GM23248 (cell line): Measurements from ENCODE around the gene OR2T8. TPM values are rescaled to one million over a fixed set of nuclear protein-coding genes. Genes with fewer than 3 reads are reported as not detected.
"Not testable (repeated sequence)": the region's sequence is repeated elsewhere in the genome, so short reads cannot be mapped to it uniquely, and the experiment has no call there.

Experiments
- DNase-seq: peaks from one replicate; pipeline ENCODE4 v3.0.0-alpha.2; 2015
- H2AFZ ChIP-seq: fragments of 200-600 bp; sonication (generic); 2 replicates; pipeline ENCODE4 v1.6.1; 2016; ENCODE audit warnings: antibody characterized with exemption
- H3F3A ChIP-seq: fragments of 200-600 bp; sonication (generic); 2 replicates; pipeline ENCODE4 v1.6.1; 2016; ENCODE audit warnings: mild to moderate bottlenecking, antibody characterized with exemption, mixed run types; ENCODE audit not compliant: insufficient read depth
- H3K27ac ChIP-seq: fragments of 200-600 bp; sonication (generic); 2 replicates; pipeline ENCODE4 v1.5.1; 2016; ENCODE audit warnings: mild to moderate bottlenecking
- H3K27me3 ChIP-seq: fragments of 200-600 bp; sonication (generic); replicated peaks from 2 replicates; pipeline ENCODE4 v1.6.1; 2016; ENCODE audit warnings: mild to moderate bottlenecking; ENCODE audit not compliant: insufficient read depth
- H3K36me3 ChIP-seq: fragments of 200-600 bp; sonication (generic); 2 replicates; pipeline ENCODE4 v1.6.1; 2016; ENCODE audit warnings: low read depth, mild to moderate bottlenecking
- H3K4me1 ChIP-seq: fragments of 200-600 bp; sonication (generic); 2 replicates; pipeline ENCODE4 v1.6.1; 2016; ENCODE audit warnings: mild to moderate bottlenecking; ENCODE audit not compliant: insufficient read depth
- H3K4me2 ChIP-seq: fragments of 200-600 bp; sonication (generic); one replicate; pipeline ENCODE4 v1.6.1; 2016; ENCODE audit warnings: mild to moderate bottlenecking; ENCODE audit not compliant: unreplicated experiment
- H3K4me3 ChIP-seq: fragments of 200-600 bp; sonication (generic); 2 replicates; pipeline ENCODE4 v1.5.1; 2016; ENCODE audit warnings: mild to moderate bottlenecking
- H3K79me2 ChIP-seq: fragments of 200-600 bp; sonication (generic); 2 replicates; pipeline ENCODE4 v1.6.1; 2016; ENCODE audit warnings: mild to moderate bottlenecking; ENCODE audit not compliant: insufficient read depth
- H3K9ac ChIP-seq: fragments of 200-600 bp; sonication (generic); 2 replicates; pipeline ENCODE4 v1.6.1; 2016; ENCODE audit warnings: mild to moderate bottlenecking
- H3K9me2 ChIP-seq: fragments of 200-600 bp; sonication (generic); 2 replicates; pipeline ENCODE4 v1.6.1; 2016; ENCODE audit warnings: mixed run types, mild to moderate bottlenecking, moderate library complexity; ENCODE audit not compliant: insufficient read depth
- H3K9me3 ChIP-seq: fragments of 200-600 bp; sonication (generic); one replicate; pipeline ENCODE4 v1.6.1; 2017; ENCODE audit warnings: low read depth
- H4K20me1 ChIP-seq: fragments of 200-600 bp; sonication (generic); 2 replicates; pipeline ENCODE4 v1.6.0; 2016; ENCODE audit not compliant: insufficient read depth
- EZH2 ChIP-seq: fragments of 200-600 bp; sonication (generic); IDR thresholded peaks from 2 replicates; pipeline ENCODE4 v1.6.1; 2018; ENCODE audit warnings: antibody characterized with exemption, mild to moderate bottlenecking; ENCODE audit not compliant: insufficient read depth, poor library complexity, severe bottlenecking
- EZH2phosphoT487 ChIP-seq: fragments of 200-600 bp; sonication (generic); IDR thresholded peaks from 2 replicates; pipeline ENCODE4 v1.6.1; 2018; ENCODE audit warnings: antibody characterized with exemption, moderate library complexity, mild to moderate bottlenecking, low read depth; ENCODE audit not compliant: insufficient read depth
- WGBS, 2 experiments: methylation state at CpG; one replicate each; pipeline ENCODE4 v1.1.6; 2015 to 2017; ENCODE audit warnings: low lambda C conversion rate in 2 of 2, low coverage in 1 of 2; ENCODE audit errors: missing lambda C conversion rate in 2 of 2; 5-methylcytosine and 5-hydroxymethylcytosine counted together
- in situ Hi-C: fragments of 300-500 bp; cut with MboI; formaldehyde crosslinking; loops from 2 replicates; pipeline ENCODE4 v1.15.0; 2020
- polyA plus RNA-seq: library from polyadenylated mRNA; unstranded; fragments of >200 nt; fragmentation: Nextera tagmentation; extraction: Ambion mirVana; gene quantifications from 2 replicates; pipeline ENCODE4 v1.2.1, GENCODE V29; 2016
- total RNA-seq: library from RNA; depleted of rRNA; stranded (reverse); fragments of >200 nt; shearing (Covaris generic); gene quantifications from 2 replicates; pipeline ENCODE4 v1.2.3, GENCODE V29; 2014

Gene OR2T8
- total and polyA plus RNA-seq, 2 experiments from 2014 or later: not detected

GRCh38 chr1:247924868-247925267 is 4.8 kb downstream of the OR2T8 start, which contains the start of gene OR2AJ1:
OR2AJ1 (plus strand) TSS chr1:247924889; CDS start chr1:247933769, 8,880 bp downstream.
- in situ Hi-C loops: no loop called here
- Histone ChIP-seq H3K4me3 (no peak within 1 kb of the TSS), H3K79me2 (no peaks in the 10 kb centered on the region), H2AFZ (no peak within 1 kb of the TSS), H3K27ac (no peak within 1 kb of the TSS), H3K9me2 (no peaks in the 10 kb centered on the region), H3F3A (no peaks in the 10 kb centered on the region), H3K27me3 (no peaks in the 10 kb centered on the region), H3K9me3 (no peaks in the 10 kb centered on the region), H3K4me2 (no peak within 1 kb of the TSS), H3K36me3 (no peaks in the 10 kb centered on the region), H4K20me1 (no peaks in the 10 kb centered on the region), H3K4me1 (no peaks in the 10 kb centered on the region), H3K9ac (no peak within 1 kb of the TSS)
- TF ChIP-seq EZH2: no peak
- no peak for TF ChIP-seq EZH2phosphoT487
- DNase-seq: no peak
- WGBS, 2 experiments: 49 to 58% methylated on average over 9 of the region's 9 CpGs

- H3F3A ChIP-seq: no peaks in the 10 kb centered on the region
- no peaks in the 10 kb centered on the region for H4K20me1 ChIP-seq
- H3K4me3 ChIP-seq: no peak overlapping the region
- no peaks in the 10 kb centered on the region for H3K9me2 ChIP-seq
- no peak for TF ChIP-seq EZH2phosphoT487
- H2AFZ ChIP-seq: no peak overlapping the region
- H3K27me3 ChIP-seq: no peaks in the 10 kb centered on the region
- H3K4me1 ChIP-seq: no peaks in the 10 kb centered on the region
- no peak overlapping the region for H3K27ac ChIP-seq
- no peaks in the 10 kb centered on the region for H3K79me2 ChIP-seq
- 63 to 66% methylated on average over 8 of the region's 8 CpGs for WGBS, 2 experiments
- no peak overlapping the region for H3K4me2 ChIP-seq
- H3K36me3 ChIP-seq: no peaks in the 10 kb centered on the region
- H3K9me3 ChIP-seq: no peaks in the 10 kb centered on the region
- in situ Hi-C loops: no loop called here
- no peak for DNase-seq
- no peak overlapping the region for H3K9ac ChIP-seq
These were observed 13.9 kb downstream of the OR2T8 start for GRCh38 chr1:247933989-247934388.

GRCh38 chr1:247935781-247936180 is 15.7 kb downstream of the OR2T8 start:
- Histone ChIP-seq H3K9me3 (no peaks in the 10 kb centered on the region), H3K79me2 (no peaks in the 10 kb centered on the region), H3K4me1 (no peaks in the 10 kb centered on the region), H3K36me3 (no peaks in the 10 kb centered on the region), H3F3A (no peaks in the 10 kb centered on the region), H3K9ac (no peak overlapping the region), H2AFZ (no peak overlapping the region), H3K27ac (no peak overlapping the region), H3K27me3 (no peaks in the 10 kb centered on the region), H3K4me3 (no peak overlapping the region), H4K20me1 (no peaks in the 10 kb centered on the region), H3K4me2 (no peak overlapping the region), H3K9me2 (no peaks in the 10 kb centered on the region)
- in situ Hi-C loops: no loop called here
- DNase-seq: no peak
- no peak for TF ChIP-seq EZH2phosphoT487
- TF ChIP-seq EZH2: no peak
- WGBS, 2 experiments: 53 to 67% methylated on average over 9 of the region's 9 CpGs

GRCh38 chr1:247936415-247936814 is 16.4 kb downstream of the OR2T8 start:
- no peak for DNase-seq

GRCh38 chr1:247936965-247937734 is 17.1 kb downstream of the OR2T8 start:
- H3K4me3 ChIP-seq, H3K9ac ChIP-seq, H3K27ac ChIP-seq, H3K9me3 ChIP-seq, H3K27me3 ChIP-seq, in situ Hi-C loops, H2AFZ ChIP-seq, H3K36me3 ChIP-seq, H3K79me2 ChIP-seq, H4K20me1 ChIP-seq, H3F3A ChIP-seq, H3K9me2 ChIP-seq, H3K4me1 ChIP-seq, H3K4me2 ChIP-seq: not testable (repeated sequence)
- 16 to 19% methylated on average over 41 to 44 of the region's 44 CpGs for WGBS, 2 experiments
- peak; percentile 25 for DNase-seq

More at GRCh38 chr1:247936415-247936814, 16.4 kb downstream of the OR2T8 start:
- Histone ChIP-seq H3K9me2 (no peaks in the 10 kb centered on the region), H3K4me3 (no peak overlapping the region), H4K20me1 (no peaks in the 10 kb centered on the region), H3K9ac (no peak overlapping the region), H2AFZ (no peak overlapping the region), H3K4me2 (no peak overlapping the region), H3K27me3 (no peaks in the 10 kb centered on the region), H3K79me2 (no peaks in the 10 kb centered on the region), H3K9me3 (no peaks in the 10 kb centered on the region), H3K27ac (no peak overlapping the region), H3K4me1 (no peaks in the 10 kb centered on the region), H3F3A (no peaks in the 10 kb centered on the region), H3K36me3 (no peaks in the 10 kb centered on the region)
- no peak for TF ChIP-seq EZH2
- TF ChIP-seq EZH2phosphoT487: no peak
- in situ Hi-C loops: no loop called here
- 62 to 64% methylated on average over 18 of the region's 18 CpGs for WGBS, 2 experiments
